ENCODE data around the gene JADE3. TPM values are rescaled to one million over a fixed set of nuclear protein-coding genes. Genes with fewer than 3 reads are reported as not detected.

JADE3 gene
- polyA plus RNA-seq, 1 donor from 2014 or later: 6.8 TPM

DNA sequence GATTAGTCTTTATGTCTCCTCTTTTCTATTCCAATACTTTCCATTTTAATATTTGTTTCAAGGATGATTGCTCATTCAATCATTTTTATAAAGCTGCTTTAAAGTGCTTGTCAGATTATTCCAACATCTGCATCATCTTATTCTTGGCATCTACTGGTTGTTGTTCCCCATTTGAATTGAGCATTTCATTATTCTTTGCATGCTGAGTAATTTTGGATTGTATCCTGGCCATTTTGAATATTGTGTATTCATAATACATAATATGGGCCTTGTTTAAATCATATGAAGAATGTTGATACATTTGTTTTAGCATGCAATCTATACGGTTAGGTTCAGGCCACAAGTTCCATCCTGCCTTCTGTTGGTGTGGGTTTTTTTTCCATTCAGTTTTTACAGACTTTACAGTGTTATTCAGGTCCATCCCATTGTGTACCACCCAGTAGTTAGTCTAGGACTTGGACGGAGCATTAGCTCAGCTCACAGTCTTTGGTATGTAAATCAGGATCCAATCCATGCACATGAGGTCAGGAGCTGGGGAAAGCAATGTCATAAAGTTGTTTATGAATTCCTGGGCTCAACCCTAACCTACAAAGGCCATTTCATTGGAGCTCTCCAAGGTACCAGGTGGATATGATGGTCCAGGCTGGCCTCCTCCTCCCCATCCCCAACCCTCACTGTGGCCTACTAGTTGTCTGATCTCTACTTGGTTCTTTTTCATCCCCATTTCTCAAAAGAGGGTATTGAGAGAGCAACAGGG lies 186.3 kb downstream of the JADE3 start:
- no peak overlapping the region for H2AFZ ChIP-seq (ENCODE audit: low read depth, low read length)
- H3F3A ChIP-seq (ENCODE audit: insufficient read depth, low read length, poor library complexity, severe bottlenecking): no peaks in the 10 kb centered on the region
- no peaks in the 10 kb centered on the region for H3K9me3 ChIP-seq (ENCODE audit: low read length)
- TF ChIP-seq EP300 (conservative IDR thresholded peaks at IDR 0.05; ENCODE audit: poor library complexity, severe bottlenecking) (no peak), RAD21 (conservative IDR thresholded peaks at IDR 0.05) (no peak), EZH2 (IDR thresholded peaks at IDR 0.05; ENCODE audit: borderline replicate concordance, insufficient read depth, low read length, poor library complexity, severe bottlenecking) (no peak), TAF1 (IDR thresholded peaks at IDR 0.05; ENCODE audit: low read depth) (no peak)
- TF ChIP-seq, protein P1, sequence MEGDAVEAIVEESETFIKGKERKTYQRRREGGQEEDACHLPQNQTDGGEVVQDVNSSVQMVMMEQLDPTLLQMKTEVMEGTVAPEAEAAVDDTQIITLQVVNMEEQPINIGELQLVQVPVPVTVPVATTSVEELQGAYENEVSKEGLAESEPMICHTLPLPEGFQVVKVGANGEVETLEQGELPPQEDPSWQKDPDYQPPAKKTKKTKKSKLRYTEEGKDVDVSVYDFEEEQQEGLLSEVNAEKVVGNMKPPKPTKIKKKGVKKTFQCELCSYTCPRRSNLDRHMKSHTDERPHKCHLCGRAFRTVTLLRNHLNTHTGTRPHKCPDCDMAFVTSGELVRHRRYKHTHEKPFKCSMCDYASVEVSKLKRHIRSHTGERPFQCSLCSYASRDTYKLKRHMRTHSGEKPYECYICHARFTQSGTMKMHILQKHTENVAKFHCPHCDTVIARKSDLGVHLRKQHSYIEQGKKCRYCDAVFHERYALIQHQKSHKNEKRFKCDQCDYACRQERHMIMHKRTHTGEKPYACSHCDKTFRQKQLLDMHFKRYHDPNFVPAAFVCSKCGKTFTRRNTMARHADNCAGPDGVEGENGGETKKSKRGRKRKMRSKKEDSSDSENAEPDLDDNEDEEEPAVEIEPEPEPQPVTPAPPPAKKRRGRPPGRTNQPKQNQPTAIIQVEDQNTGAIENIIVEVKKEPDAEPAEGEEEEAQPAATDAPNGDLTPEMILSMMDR (IDR thresholded peaks at IDR 0.05; ENCODE audit: poor library complexity, severe bottlenecking): no peak
- H3K36me3 ChIP-seq (ENCODE audit: insufficient read depth, low read length): no peaks in the 10 kb centered on the region
- no peaks in the 10 kb centered on the region for H4K20me1 ChIP-seq (ENCODE audit: insufficient read depth)
- no peak overlapping the region for H3K9ac ChIP-seq (ENCODE audit: low read length)
- no peak overlapping the region for H3K4me3 ChIP-seq (ENCODE audit: low read length)
- H3K9me2 ChIP-seq (ENCODE audit: insufficient read depth, low read length): no peaks in the 10 kb centered on the region
- H3K27me3 ChIP-seq (ENCODE audit: insufficient read depth, low read depth, low read length): no peaks in the 10 kb centered on the region
- no peak overlapping the region for H3K27ac ChIP-seq (ENCODE audit: low read length)
- H3K79me2 ChIP-seq (replicated peaks; ENCODE audit: insufficient read depth, low read length): no peaks in the 10 kb centered on the region
- no peak overlapping the region for H3K4me2 ChIP-seq (ENCODE audit: low read length)

DNA sequence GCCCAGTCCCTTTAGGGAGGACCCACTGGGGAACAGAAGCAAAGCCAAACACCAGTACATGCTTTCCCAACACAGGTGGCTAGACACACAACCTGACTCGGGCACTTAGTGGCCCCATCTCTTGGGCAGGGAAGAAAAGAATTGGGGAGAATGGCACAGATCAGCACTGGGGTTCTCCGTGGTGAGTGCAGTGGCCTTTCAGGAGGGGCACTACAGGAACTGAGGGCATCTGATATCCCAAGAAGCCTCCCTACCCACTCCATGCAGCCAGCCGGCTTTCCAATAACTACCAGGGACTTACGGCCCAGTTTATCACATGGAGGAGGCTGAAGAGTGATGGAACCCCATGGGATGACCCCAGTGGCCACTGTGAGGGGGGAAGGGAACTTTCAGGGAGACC lies 189.0 kb downstream of the JADE3 start:
- no peak for TF ChIP-seq POLR2AphosphoS5 (IDR thresholded peaks at IDR 0.05)
- no peak for TF ChIP-seq TAF1 (IDR thresholded peaks at IDR 0.05; ENCODE audit: low read depth)
- no peak for TF ChIP-seq SMC3 (conservative IDR thresholded peaks at IDR 0.05; ENCODE audit: poor library complexity)
- Histone ChIP-seq H3K36me3 (ENCODE audit: insufficient read depth, low read length) (no peaks in the 10 kb centered on the region), H3K4me3 (ENCODE audit: low read length) (no peak overlapping the region), H3K9ac (ENCODE audit: low read length) (no peak overlapping the region), H3K27ac (ENCODE audit: low read length) (no peak overlapping the region), H4K20me1 (ENCODE audit: insufficient read depth) (no peaks in the 10 kb centered on the region), H3K4me2 (ENCODE audit: low read length) (no peak overlapping the region), H2AFZ (ENCODE audit: low read depth, low read length) (no peak overlapping the region), H3F3A (ENCODE audit: insufficient read depth, low read length, poor library complexity, severe bottlenecking) (no peaks in the 10 kb centered on the region), H3K79me2 (replicated peaks; ENCODE audit: insufficient read depth, low read length) (no peaks in the 10 kb centered on the region), H3K9me2 (ENCODE audit: insufficient read depth, low read length) (no peaks in the 10 kb centered on the region), H3K27me3 (ENCODE audit: insufficient read depth, low read depth, low read length) (no peaks in the 10 kb centered on the region), H3K9me3 (ENCODE audit: low read length) (no peaks in the 10 kb centered on the region)

Small RNAs within 50 kb of the gene (small RNA-seq; reads per million reads assigned to genes)
- gene RNU6-1189P: 0 to 0.24 (median 0.03) reads per million in 3 experiments

Other genes starting within 250 kb of the JADE3 start
- gene SLC9A7, start 153.3 kb upstream of the JADE3 start, polyA plus RNA-seq: 11.6 and 12.1 TPM in 2 replicates
- 8.9 and 12.1 TPM in 2 replicates for gene RP2, start 75.4 kb upstream of the JADE3 start, polyA plus RNA-seq
- gene RGN, start 166.0 kb downstream of the JADE3 start, polyA plus RNA-seq: 1.5 TPM in 1 of 2 replicates, not detected in the other
- 184 and 195 TPM in 2 replicates for gene NDUFB11, start 232.3 kb downstream of the JADE3 start, polyA plus RNA-seq
- gene RBM10, start 232.8 kb downstream of the JADE3 start, polyA plus RNA-seq: 53.1 and 64.9 TPM in 2 replicates